Endothelial cell of umbilical vein (primary cell): Measurements from ENCODE around the gene DUS1L. TPM values are rescaled to one million over a fixed set of nuclear protein-coding genes. Genes with fewer than 3 reads are reported as not detected.

Experiments used
- BruUV-seq: library from RNA; stranded (reverse); fragments of 400-500 nt; replicated peaks from 2 replicates; lab custom pipeline; 2021; lab: Mats Ljungman, UMichigan
- CTCF ChIA-PET: fragments of 300-600, 350-600 bp; sonication (Branson Sonifier 250); formaldehyde crosslinking; loops from one replicate; lab custom pipeline; 2021; ENCODE audit warnings: antibody characterized with exemption, inconsistent platforms; lab: Charles Lee
- POLR2A ChIA-PET: fragments of 300-600, 350-600 bp; sonication (Branson Sonifier 250); formaldehyde crosslinking; loops from one replicate; lab custom pipeline; 2021; ENCODE audit warnings: antibody characterized with exemption, inconsistent platforms; lab: Charles Lee
- DNase-seq: peaks from one replicate; pipeline ENCODE4 v3.0.0-alpha.2; 2011; ENCODE audit warnings: low read depth, low spot score
- FAIRE-seq: peaks from 2 replicates; lab custom pipeline; 2011; peaks lifted over from hg19 to GRCh38; lab: Jason Lieb, UNC
- H2AFZ ChIP-seq: 2 replicates; pipeline ENCODE4 v1.6.0; 2012; ENCODE audit warnings: low read depth, low read length, control low read depth, inconsistent platforms
- H3K27ac ChIP-seq: 2 replicates; pipeline ENCODE4 v1.5.1; 2011; ENCODE audit warnings: low read depth, mild to moderate bottlenecking, control low read depth, low read length, moderate library complexity; ENCODE audit not compliant: insufficient read depth
- H3K27me3 ChIP-seq, 2 experiments: 2 replicates each; pipeline versions ENCODE4 v1.6.0 to v1.6.1; 2011; ENCODE audit warnings: low read length in 2 of 2, mixed read lengths in 1 of 2; ENCODE audit not compliant: control insufficient read depth in 2 of 2, insufficient read depth in 2 of 2
- H3K36me3 ChIP-seq, 2 experiments: 2 replicates in 1 of 2; 3 replicates in 1 of 2; pipeline ENCODE4 v1.5.1; 2011; ENCODE audit warnings: low read length in 2 of 2, mild to moderate bottlenecking in 1 of 2, moderate library complexity in 1 of 2; ENCODE audit not compliant: control insufficient read depth in 2 of 2, insufficient read depth in 2 of 2; ENCODE audit errors: extremely low read depth in 1 of 2
- H3K4me1 ChIP-seq: 3 replicates; pipeline ENCODE4 v1.5.1; 2011; ENCODE audit warnings: mild to moderate bottlenecking, low read length; ENCODE audit not compliant: control insufficient read depth, insufficient read depth; ENCODE audit errors: extremely low read depth
- H3K4me2 ChIP-seq: 2 replicates; pipeline ENCODE4 v1.6.1; 2011; ENCODE audit warnings: low read length, control low read depth, mixed read lengths; ENCODE audit not compliant: insufficient read depth
- H3K4me3 ChIP-seq, 3 experiments: fragments of 200-600 bp in 1 of 3; sonication (generic), shearing (Covaris generic) in 1 of 3; replicated peaks in 1 of 3; 2 replicates each; pipeline ENCODE4 v1.5.1; 2011 to 2016; ENCODE audit warnings: control low read depth in 3 of 3, low read length in 3 of 3, mild to moderate bottlenecking in 2 of 3, inconsistent platforms in 1 of 3, low read depth in 1 of 3, moderate library complexity in 1 of 3; ENCODE audit not compliant: insufficient read depth in 1 of 3
- H3K79me2 ChIP-seq: 2 replicates; pipeline ENCODE4 v1.6.0; 2012; ENCODE audit warnings: low read length, inconsistent platforms; ENCODE audit not compliant: control insufficient read depth, insufficient read depth
- H3K9ac ChIP-seq: replicated peaks from 2 replicates; pipeline ENCODE3; 2011; ENCODE audit warnings: low read length, control low read depth; ENCODE audit not compliant: insufficient read depth; ENCODE audit errors: extremely low read depth
- H3K9me1 ChIP-seq: replicated peaks from 3 replicates; pipeline ENCODE4 v1.6.0; 2011; ENCODE audit warnings: mild to moderate bottlenecking, low read length; ENCODE audit not compliant: control insufficient read depth, insufficient read depth; ENCODE audit errors: extremely low read depth
- H3K9me3 ChIP-seq: replicated peaks from 2 replicates; pipeline ENCODE4 v1.5.1; 2012; ENCODE audit warnings: low read length, inconsistent platforms; ENCODE audit not compliant: control insufficient read depth, insufficient read depth
- H4K20me1 ChIP-seq: replicated peaks from 2 replicates; pipeline ENCODE3; 2011; ENCODE audit warnings: mild to moderate bottlenecking, low read length; ENCODE audit not compliant: control insufficient read depth, insufficient read depth; ENCODE audit errors: extremely low read depth
- CTCF ChIP-seq, 2 donors: IDR thresholded peaks; 1 replicate in 1 of 2; 2 replicates in 1 of 2; pipeline ENCODE4 v1.5.1; 2011; ENCODE audit warnings: low read length in 2 of 2, mild to moderate bottlenecking in 2 of 2, moderate library complexity in 2 of 2, control low read depth in 1 of 2, inconsistent platforms in 1 of 2, low read depth in 1 of 2; ENCODE audit not compliant: insufficient read depth in 1 of 2; ENCODE audit errors: extremely low read depth in 1 of 2
- FOS ChIP-seq: IDR thresholded peaks from 2 replicates; pipeline ENCODE4 v1.6.1; 2011; ENCODE audit warnings: mild to moderate bottlenecking, low read length, moderate library complexity, borderline replicate concordance; ENCODE audit not compliant: insufficient read depth
- MAX ChIP-seq: IDR thresholded peaks from 2 replicates; pipeline ENCODE4 v1.6.1; 2011; ENCODE audit not compliant: insufficient read depth, insufficient read length
- dilution Hi-C: fragments of 300-500 bp; cut with MboI; formaldehyde crosslinking; loops from one replicate; pipeline ENCODE4 v1.15.0; 2019; ENCODE audit warnings: low sequenced_read_pairs; ENCODE audit not compliant: extremely low pct_ligation_motif_present
- intact Hi-C: fragments of 100-400 bp; cut with micrococcal nuclease; formaldehyde crosslinking; loops from one replicate; pipeline ENCODE4 v1.10.0; 2022
- polyA plus RNA-seq, 4 experiments: library from polyadenylated mRNA; depleted of rRNA in 3 of 4; stranded (reverse) in 3 of 4; unstranded in 1 of 4; fragments of >200 nt; gene quantifications; 2 replicates each; pipeline versions ENCODE4 v1.2.1 to v1.2.3, GENCODE V29; 2011 to 2012; ENCODE audit warnings: missing spikeins in 1 of 4
- total RNA-seq: library from RNA; stranded (reverse); gene quantifications from 2 replicates; pipeline ENCODE4 v1.2.3, GENCODE V29; 2021

The DUS1L gene
- total and polyA plus RNA-seq, 2 donors (not counting 3 experiments of a cell fraction or from before 2014, with no cell fraction given) = 60.1 to 92.9 TPM

GRCh38 chr17:82018152-82018988 is 47.2 kb downstream of the DUS1L start:
- Histone ChIP-seq H4K20me1 (no peaks in the 10 kb centered on the region), H3K4me3 (no peak overlapping the region), H3K4me2 (no peak overlapping the region), H3K9me3 (no peaks in the 10 kb centered on the region), H3K27ac (no peak overlapping the region), H3K27me3 (no peaks in the 10 kb centered on the region), H3K36me3 (no peaks in the 10 kb centered on the region), H3K4me1 (peaks cover 7% of the 10 kb centered on the region), H2AFZ (no peak overlapping the region), H3K79me2 (peaks cover 5% of the 10 kb centered on the region), H3K9ac (no peak overlapping the region), H3K9me1 (no peaks in the 10 kb centered on the region)
- ChIA-PET POLR2A (no interaction called here), CTCF (interaction anchor here (2.6 to 9.1 kb wide), 4 partner anchors 12 to 58 kb away, joined by 8 to 345 read pairs (median 32); partner anchors contain the start of genes NOTUM and RAC3)
- intact Hi-C loops = no loop called here
- DNase-seq = no peak
- BruUV-seq = no TSS peak
- dilution Hi-C loops = no loop called here
- FAIRE-seq = no peak
- TF ChIP-seq MAX (no peak), FOS (no peak), CTCF (IDR thresholded peaks at IDR 0.05; ENCODE audit: extremely low read depth in 1 of 2, insufficient read depth in 1 of 2, low read depth in 1 of 2, low read length in 2 of 2) (no peak)
